IPS-15b (cell line): ENCODE data around the gene XPO6.

Experiments used
- H3K27me3 ChIP-seq: one replicate; pipeline ENCODE4 v1.6.1; 2013; ENCODE audit warnings: low read length; ENCODE audit not compliant: control insufficient read depth, insufficient read depth
- H3K36me3 ChIP-seq: one replicate; pipeline ENCODE4 v1.6.1; 2013; ENCODE audit warnings: low read length; ENCODE audit not compliant: control insufficient read depth, insufficient read depth
- H3K4me1 ChIP-seq: one replicate; pipeline ENCODE4 v1.6.1; 2013; ENCODE audit warnings: mild to moderate bottlenecking, low read length; ENCODE audit not compliant: control insufficient read depth, insufficient read depth
- H3K4me3 ChIP-seq: one replicate; pipeline ENCODE4 v1.5.1; 2013; ENCODE audit warnings: low read depth, low read length
- H3K9ac ChIP-seq: one replicate; pipeline ENCODE4 v1.6.1; 2013; ENCODE audit warnings: low read depth, mild to moderate bottlenecking, low read length
- H3K9me3 ChIP-seq: one replicate; pipeline ENCODE4 v1.6.1; 2013; ENCODE audit warnings: mild to moderate bottlenecking, low read length; ENCODE audit not compliant: control insufficient read depth, insufficient read depth

The XPO6 gene

GRCh38 chr16:28093385-28093725 is 118.4 kb downstream of the XPO6 start:
- H3K4me3 ChIP-seq: no peak overlapping the region
- peak overlapping the region; percentile 47 for H3K9ac ChIP-seq
- peaks cover 18% of the 10 kb centered on the region for H3K4me1 ChIP-seq
- H3K9me3 ChIP-seq: no peaks in the 10 kb centered on the region
- no peaks in the 10 kb centered on the region for H3K27me3 ChIP-seq
- peaks cover 8% of the 10 kb centered on the region for H3K36me3 ChIP-seq

- Histone ChIP-seq H3K4me3 (no peak overlapping the region), H3K36me3 (peaks cover 3% of the 10 kb centered on the region), H3K27me3 (no peaks in the 10 kb centered on the region), H3K9me3 (no peaks in the 10 kb centered on the region), H3K9ac (peak overlapping the region; percentile 47), H3K4me1 (peaks cover 18% of the 10 kb centered on the region)
These were observed 118.9 kb downstream of the XPO6 start for GRCh38 chr16:28092721-28093384.

- Histone ChIP-seq H3K9me3 (no peaks in the 10 kb centered on the region), H3K36me3 (no peaks in the 10 kb centered on the region)
These were observed 120.1 kb downstream of the XPO6 start for GRCh38 chr16:28091656-28092055.

GRCh38 chr16:28090646-28091377 is 121.0 kb downstream of the XPO6 start:
- Histone ChIP-seq H3K9me3 (no peaks in the 10 kb centered on the region), H3K9ac (peak overlapping the region; percentile 28), H3K4me1 (peaks cover 18% of the 10 kb centered on the region), H3K36me3 (no peaks in the 10 kb centered on the region), H3K27me3 (no peaks in the 10 kb centered on the region), H3K4me3 (no peak overlapping the region)

More at GRCh38 chr16:28091656-28092055, 120.1 kb downstream of the XPO6 start:
- Histone ChIP-seq H3K4me3 (no peak overlapping the region), H3K4me1 (peaks cover 18% of the 10 kb centered on the region), H3K9ac (peak overlapping the region; percentile 37), H3K27me3 (no peaks in the 10 kb centered on the region)

- Histone ChIP-seq H3K4me1 (peaks cover 18% of the 10 kb centered on the region), H3K36me3 (no peaks in the 10 kb centered on the region), H3K9ac (no peak overlapping the region), H3K9me3 (no peaks in the 10 kb centered on the region), H3K4me3 (no peak overlapping the region), H3K27me3 (no peaks in the 10 kb centered on the region)
These were observed 121.8 kb downstream of the XPO6 start for GRCh38 chr16:28089992-28090365.

- Histone ChIP-seq H3K9ac (no peak overlapping the region), H3K9me3 (no peaks in the 10 kb centered on the region), H3K36me3 (no peaks in the 10 kb centered on the region), H3K4me1 (peaks cover 18% of the 10 kb centered on the region), H3K27me3 (no peaks in the 10 kb centered on the region), H3K4me3 (no peak overlapping the region)
These were observed 122.4 kb downstream of the XPO6 start for GRCh38 chr16:28089205-28089991.

- H3K4me1 ChIP-seq: peaks cover 10% of the 10 kb centered on the region
- no peak overlapping the region for H3K9ac ChIP-seq
- H3K36me3 ChIP-seq: no peaks in the 10 kb centered on the region
These were observed 124.0 kb downstream of the XPO6 start for GRCh38 chr16:28087675-28088300.

GRCh38 chr16:28087140-28087660 is 124.6 kb downstream of the XPO6 start:
- no peaks in the 10 kb centered on the region for H3K9me3 ChIP-seq
- no peak overlapping the region for H3K9ac ChIP-seq
- no peaks in the 10 kb centered on the region for H3K27me3 ChIP-seq
- H3K4me3 ChIP-seq: no peak overlapping the region
- no peaks in the 10 kb centered on the region for H3K36me3 ChIP-seq
- H3K4me1 ChIP-seq: peaks cover 10% of the 10 kb centered on the region

More at GRCh38 chr16:28087675-28088300, 124.0 kb downstream of the XPO6 start:
- no peaks in the 10 kb centered on the region for H3K27me3 ChIP-seq
- no peak overlapping the region for H3K4me3 ChIP-seq
- H3K9me3 ChIP-seq: no peaks in the 10 kb centered on the region

GRCh38 chr16:28086186-28087139 is 125.3 kb downstream of the XPO6 start:
- Histone ChIP-seq H3K36me3 (no peaks in the 10 kb centered on the region), H3K4me3 (no peak overlapping the region), H3K9ac (no peak overlapping the region), H3K4me1 (peaks cover 4% of the 10 kb centered on the region), H3K27me3 (no peaks in the 10 kb centered on the region), H3K9me3 (no peaks in the 10 kb centered on the region)

- Histone ChIP-seq H3K9me3 (no peaks in the 10 kb centered on the region), H3K9ac (no peak overlapping the region), H3K4me1 (no peaks in the 10 kb centered on the region), H3K36me3 (no peaks in the 10 kb centered on the region), H3K4me3 (no peak overlapping the region), H3K27me3 (no peaks in the 10 kb centered on the region)
These were observed 126.2 kb downstream of the XPO6 start for GRCh38 chr16:28085389-28086171.
